ENCODE measurements around the gene FUCA1. TPM values are rescaled to one million over a fixed set of nuclear protein-coding genes. Genes with fewer than 3 reads are reported as not detected.
"Not testable (repeated sequence)": the region's sequence is repeated elsewhere in the genome, so short reads cannot be mapped to it uniquely, and the experiment has no call there.

Gene FUCA1
- total and polyA plus RNA-seq, 2 of the 8 experiments (the other 6 are each of a cell fraction or from before 2014, with no cell fraction given), result 5.9 to 6.4 TPM

DNA sequence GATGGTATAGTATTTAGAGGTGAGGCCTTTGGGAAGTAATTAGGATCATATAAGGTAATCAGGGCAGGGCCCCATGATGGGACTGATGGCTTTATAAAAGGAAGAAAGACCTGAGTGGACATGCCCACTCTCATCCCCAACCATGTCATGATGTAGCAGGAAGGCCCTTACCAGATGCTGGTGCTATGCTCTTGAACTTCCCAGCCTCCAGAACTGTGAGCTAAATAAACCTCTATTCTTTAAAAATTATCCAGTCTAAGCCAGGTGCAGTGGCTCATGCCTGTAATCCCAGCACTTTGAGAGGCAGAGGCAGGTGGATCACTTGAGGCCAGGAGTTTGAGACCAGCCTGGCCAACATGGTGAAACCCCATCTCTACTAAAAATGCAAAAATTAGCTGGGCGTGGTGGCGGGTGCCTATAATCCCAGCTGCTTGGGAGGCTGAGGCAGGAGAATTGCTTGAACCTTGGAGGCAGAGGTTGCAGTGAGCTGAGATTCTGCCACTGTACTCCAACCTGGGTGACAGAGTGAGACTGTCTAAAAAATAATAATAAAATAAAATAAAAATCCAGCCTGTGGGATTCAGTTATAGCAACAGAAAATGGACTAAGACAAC is 20.5 kb downstream of the FUCA1 start:
- H3K9ac ChIP-seq (replicated peaks in 1 of 4; ENCODE audit: extremely low read depth in 1 of 4, low read depth in 3 of 4, low read length in 3 of 4); H3K4me2 ChIP-seq (ENCODE audit: insufficient read depth in 1 of 2, low read depth in 2 of 2, low read length in 2 of 2); H3K4me3 ChIP-seq (ENCODE audit: extremely low read depth in 1 of 4, insufficient read depth in 2 of 4, low read depth in 3 of 4, low read length in 4 of 4); H3K14ac ChIP-seq (ENCODE audit: insufficient read length); H4K91ac ChIP-seq (replicated peaks; ENCODE audit: insufficient read length, low read length); H2AK5ac ChIP-seq (ENCODE audit: low read depth, low read length); FAIRE-seq; H4K5ac ChIP-seq (ENCODE audit: insufficient read length, low read depth, low read length); H3K79me2 ChIP-seq (ENCODE audit: control insufficient read depth in 1 of 2, insufficient read depth in 2 of 2, low read length in 2 of 2); H2BK12ac ChIP-seq (ENCODE audit: low read depth, low read length); H4K8ac ChIP-seq (ENCODE audit: extremely low read depth, insufficient read depth, low read length); H2BK15ac ChIP-seq (ENCODE audit: low read length); H3K23ac ChIP-seq (ENCODE audit: insufficient read length); DNase-seq (ENCODE audit: low read depth in 1 of 2, low spot score in 2 of 2); H4K20me1 ChIP-seq (replicated peaks in 1 of 2; ENCODE audit: control insufficient read depth in 1 of 2, insufficient read depth in 2 of 2, low read length in 2 of 2); H3K27ac ChIP-seq (ENCODE audit: low read depth, low read length); H2AFZ ChIP-seq (ENCODE audit: low read length); H3K23me2 ChIP-seq (ENCODE audit: low read depth, low read length); H3K79me1 ChIP-seq (ENCODE audit: low read depth, low read length); H3K56ac ChIP-seq (replicated peaks; ENCODE audit: insufficient read length, low read depth, low read length); H3K27me3 ChIP-seq (replicated peaks in 1 of 4; ENCODE audit: control insufficient read depth in 3 of 4, extremely low read depth in 1 of 4, insufficient read depth in 3 of 4, low read length in 3 of 4); H3K18ac ChIP-seq (ENCODE audit: extremely low read depth, low read length); H3K4me1 ChIP-seq (replicated peaks in 1 of 4; ENCODE audit: control insufficient read depth in 3 of 4, insufficient read depth in 4 of 4, low read length in 3 of 4); H3K4ac ChIP-seq (replicated peaks; ENCODE audit: insufficient read length, low read depth, low read length); H2BK20ac ChIP-seq (ENCODE audit: low read length); POLR2A ChIA-PET (ENCODE audit: partially characterized antibody); H3K9me3 ChIP-seq (ENCODE audit: insufficient read depth in 2 of 2, low read depth in 1 of 2, low read length in 1 of 2); H3K36me3 ChIP-seq (ENCODE audit: control insufficient read depth in 2 of 4, insufficient read depth in 4 of 4, low read length in 3 of 4); H2BK120ac ChIP-seq (replicated peaks; ENCODE audit: low read depth, low read length); H2BK5ac ChIP-seq (ENCODE audit: low read depth, low read length): not testable (repeated sequence)
- 89% methylated on average over 2 of the region's 2 CpGs; no CpG with 5 or more reads in 1 of the 2 experiments for WGBS, 2 experiments (ENCODE audit: extremely low coverage in 1 of 2, insufficient coverage in 1 of 2, insufficient read length in 1 of 2, insufficient replicate concordance in 2 of 2, low coverage in 1 of 2, low lambda C conversion rate in 2 of 2, missing lambda C conversion rate in 1 of 2)
- CTCF ChIA-PET (ENCODE audit: partially characterized antibody), result interaction anchor here (1.8 kb wide), 1 partner anchor 49 kb away, joined by 4 read pairs; no protein-coding TSS in a partner anchor

Data from H1 (cell line).